ENCODE data around the gene KHDRBS1. TPM values are rescaled to one million over a fixed set of nuclear protein-coding genes. Genes with fewer than 3 reads are reported as not detected.
A peak's percentile ranks its signal among the peaks of the same experiment; 100 is the strongest.

KHDRBS1 gene
- polyA plus RNA-seq, 1 experiment = 76.2 TPM

DNA sequence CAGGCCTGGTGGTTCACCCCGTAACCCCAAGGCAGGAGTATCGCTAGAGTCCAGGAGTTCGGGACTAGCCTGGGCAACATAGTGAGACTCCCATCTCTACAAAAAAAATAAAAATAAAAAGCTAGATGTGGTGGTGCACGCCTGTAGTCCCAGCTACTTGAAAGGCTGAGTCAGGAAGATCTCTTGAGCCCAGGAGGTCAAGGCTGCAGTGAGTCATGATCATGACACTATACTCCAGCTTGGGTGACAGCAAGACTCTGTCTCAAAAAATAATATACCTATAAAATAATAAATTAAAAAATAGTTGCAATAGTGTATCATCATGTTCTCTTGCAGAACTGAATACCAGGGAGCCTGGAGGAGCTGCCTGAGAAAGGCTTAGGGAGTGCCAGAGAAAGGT is 39.2 kb downstream of the KHDRBS1 start:
- CTCF ChIA-PET = interaction anchor here (1.4 to 1.9 kb wide), 4 partner anchors 10 to 49 kb away, joined by 3 to 11 read pairs (median 9); partner anchors contain the start of gene TMEM39B
- no peaks in the 10 kb centered on the region for H3K27me3 ChIP-seq (ENCODE audit: control insufficient read depth, insufficient read depth, low read length)
- H3K4me3 ChIP-seq (ENCODE audit: low read depth, low read length) = no peak overlapping the region
- no peaks in the 10 kb centered on the region for H3K9me3 ChIP-seq (ENCODE audit: control insufficient read depth, insufficient read depth, low read length)
- H3K27ac ChIP-seq (ENCODE audit: low read depth, low read length) = no peak overlapping the region
- no peak for DNase-seq (ENCODE audit: low read depth, low spot score)
- TF ChIP-seq, protein P1, sequence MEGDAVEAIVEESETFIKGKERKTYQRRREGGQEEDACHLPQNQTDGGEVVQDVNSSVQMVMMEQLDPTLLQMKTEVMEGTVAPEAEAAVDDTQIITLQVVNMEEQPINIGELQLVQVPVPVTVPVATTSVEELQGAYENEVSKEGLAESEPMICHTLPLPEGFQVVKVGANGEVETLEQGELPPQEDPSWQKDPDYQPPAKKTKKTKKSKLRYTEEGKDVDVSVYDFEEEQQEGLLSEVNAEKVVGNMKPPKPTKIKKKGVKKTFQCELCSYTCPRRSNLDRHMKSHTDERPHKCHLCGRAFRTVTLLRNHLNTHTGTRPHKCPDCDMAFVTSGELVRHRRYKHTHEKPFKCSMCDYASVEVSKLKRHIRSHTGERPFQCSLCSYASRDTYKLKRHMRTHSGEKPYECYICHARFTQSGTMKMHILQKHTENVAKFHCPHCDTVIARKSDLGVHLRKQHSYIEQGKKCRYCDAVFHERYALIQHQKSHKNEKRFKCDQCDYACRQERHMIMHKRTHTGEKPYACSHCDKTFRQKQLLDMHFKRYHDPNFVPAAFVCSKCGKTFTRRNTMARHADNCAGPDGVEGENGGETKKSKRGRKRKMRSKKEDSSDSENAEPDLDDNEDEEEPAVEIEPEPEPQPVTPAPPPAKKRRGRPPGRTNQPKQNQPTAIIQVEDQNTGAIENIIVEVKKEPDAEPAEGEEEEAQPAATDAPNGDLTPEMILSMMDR (IDR thresholded peaks at IDR 0.05; ENCODE audit: low read depth, low read length) = no peak
- POLR2A ChIA-PET = interaction anchor here (1.0 to 1.3 kb wide), 2 partner anchors 8 to 20 kb away, joined by 4 read pairs; partner anchors contain the start of gene TMEM39B

GRCh38 chr1:32055416-32055815 is 41.7 kb downstream of the KHDRBS1 start:
- ChIA-PET CTCF (no interaction called here), POLR2A (interaction anchor here (1.0 to 1.1 kb wide), 2 partner anchors 8 to 42 kb away, joined by 3 to 7 read pairs; partner anchors contain the start of gene KHDRBS1)
- no peak overlapping the region for H3K27ac ChIP-seq (ENCODE audit: low read depth, low read length)
- DNase-seq (ENCODE audit: low read depth, low spot score) = no peak
- TF ChIP-seq, protein P1 (IDR thresholded peaks at IDR 0.05; ENCODE audit: low read depth, low read length) = no peak
- H3K27me3 ChIP-seq (ENCODE audit: control insufficient read depth, insufficient read depth, low read length) = no peaks in the 10 kb centered on the region
- H3K4me3 ChIP-seq (ENCODE audit: low read depth, low read length) = no peak overlapping the region
- H3K9me3 ChIP-seq (ENCODE audit: control insufficient read depth, insufficient read depth, low read length) = no peaks in the 10 kb centered on the region

- ChIA-PET POLR2A (interaction anchor here (1.1 to 1.5 kb wide), 3 partner anchors 8 to 11 kb away, joined by 3 read pairs; no protein-coding TSS in a partner anchor), CTCF (no interaction called here)
- H3K4me3 ChIP-seq (ENCODE audit: low read depth, low read length) = no peak overlapping the region
- H3K9me3 ChIP-seq (ENCODE audit: control insufficient read depth, insufficient read depth, low read length) = no peaks in the 10 kb centered on the region
- DNase-seq (ENCODE audit: low read depth, low spot score) = no peak
- TF ChIP-seq, protein P1 (IDR thresholded peaks at IDR 0.05; ENCODE audit: low read depth, low read length) = no peak
- H3K27me3 ChIP-seq (ENCODE audit: control insufficient read depth, insufficient read depth, low read length) = no peaks in the 10 kb centered on the region
- H3K27ac ChIP-seq (ENCODE audit: low read depth, low read length) = no peak overlapping the region
Observed at GRCh38 chr1:32056598-32056997, 42.9 kb downstream of the KHDRBS1 start.

DNA sequence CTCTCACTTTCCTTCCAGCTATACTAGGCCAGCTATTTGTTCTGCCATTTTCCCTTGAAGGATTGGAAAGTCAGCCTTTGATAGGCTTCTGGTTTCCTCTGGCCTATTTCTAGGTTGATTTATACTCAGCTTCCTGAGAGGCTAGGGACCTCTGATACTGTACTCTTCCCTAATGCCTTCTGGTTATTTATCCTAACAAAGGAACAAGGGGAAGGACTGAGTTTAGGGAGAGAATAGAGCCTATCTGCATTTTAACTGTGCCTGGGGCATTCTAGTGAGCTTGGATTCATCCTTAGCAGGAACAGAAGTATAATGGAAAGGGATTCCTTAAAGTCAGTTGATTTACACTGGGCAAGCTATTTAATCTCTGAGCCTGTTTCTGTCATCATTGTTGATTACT is 47.2 kb downstream of the KHDRBS1 start:
- H3K9me3 ChIP-seq (ENCODE audit: control insufficient read depth, insufficient read depth, low read length) = no peaks in the 10 kb centered on the region
- H3K27ac ChIP-seq (ENCODE audit: low read depth, low read length) = no peak overlapping the region
- ChIA-PET POLR2A (interaction anchor here (1.6 kb wide), 1 partner anchor 12 kb away, joined by 9 read pairs; the partner anchor contains the start of gene TMEM39B), CTCF (interaction anchor here (1.4 kb wide), 1 partner anchor 13 kb away, joined by 4 read pairs; no protein-coding TSS in a partner anchor)
- H3K27me3 ChIP-seq (ENCODE audit: control insufficient read depth, insufficient read depth, low read length) = no peaks in the 10 kb centered on the region
- DNase-seq (ENCODE audit: low read depth, low spot score) = no peak
- H3K4me3 ChIP-seq (ENCODE audit: low read depth, low read length) = no peak overlapping the region
- TF ChIP-seq, protein P1 (IDR thresholded peaks at IDR 0.05; ENCODE audit: low read depth, low read length) = no peak

DNA sequence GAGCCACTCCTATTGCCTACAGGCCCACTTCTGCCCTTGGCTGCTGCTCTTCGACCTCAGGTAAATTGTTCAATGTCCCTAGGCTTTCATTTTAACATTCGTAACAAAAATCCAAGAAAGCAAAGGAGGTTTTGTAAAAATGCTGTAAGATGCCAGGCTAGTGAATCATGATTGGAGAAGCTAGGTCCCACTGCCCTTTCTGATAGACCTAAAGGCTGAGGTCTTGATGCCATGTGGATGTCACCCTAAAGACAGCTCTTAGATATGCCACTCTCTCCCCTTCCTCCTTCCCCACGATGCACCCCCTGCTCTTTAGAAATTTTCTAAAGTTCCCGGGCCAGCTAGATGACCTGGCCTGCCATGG is 49.2 kb downstream of the KHDRBS1 start:
- ChIA-PET CTCF (interaction anchor here (0.6 to 2.3 kb wide), 26 partner anchors 9 to 298 kb away, joined by 3 to 12 read pairs (median 3); partner anchors contain the start of genes SPOCD1 and TMEM39B), POLR2A (interaction anchor here (1.1 to 1.7 kb wide), 8 partner anchors 10 to 264 kb away, joined by 3 to 12 read pairs (median 6); partner anchors contain the start of genes KHDRBS1, PTP4A2 and TMEM39B)
- Histone ChIP-seq H3K27ac (ENCODE audit: low read depth, low read length) (peak overlapping the region; percentile 89), H3K4me3 (ENCODE audit: low read depth, low read length) (no peak overlapping the region), H3K27me3 (ENCODE audit: control insufficient read depth, insufficient read depth, low read length) (no peaks in the 10 kb centered on the region), H3K9me3 (ENCODE audit: control insufficient read depth, insufficient read depth, low read length) (no peaks in the 10 kb centered on the region)
- DNase-seq (ENCODE audit: low read depth, low spot score) = no peak
- TF ChIP-seq, protein P1 (IDR thresholded peaks at IDR 0.05; ENCODE audit: low read depth, low read length) = no peak

Data from AG04450 (cell line).